ENCODE data around the gene MAP3K15.

DNA sequence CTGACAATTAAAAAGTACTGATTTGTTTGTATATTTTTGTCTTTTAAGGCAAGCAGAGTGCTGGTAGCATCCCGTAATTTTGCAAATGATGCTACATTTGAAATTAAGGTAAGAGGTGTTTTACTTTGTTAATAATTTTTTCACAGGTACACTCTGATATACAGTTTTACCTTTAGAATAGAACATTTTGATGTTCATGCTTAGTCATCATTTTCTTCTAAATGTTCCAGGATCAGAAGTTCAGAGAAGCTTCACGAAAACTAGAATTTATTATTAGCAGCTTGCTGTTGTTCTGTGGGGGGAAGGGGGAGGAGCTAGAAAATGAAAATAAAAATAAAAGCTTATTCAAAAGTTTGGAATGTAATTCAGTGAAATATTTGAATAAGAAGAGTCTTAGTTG lies 166.0 kb downstream of the MAP3K15 start:
- TF ChIP-seq POLR2AphosphoS5 (IDR thresholded peaks at IDR 0.05) = no peak
- no peak for TF ChIP-seq POLR2A (IDR thresholded peaks at IDR 0.05)
